K562 (cell line): ENCODE measurements around the gene SCGB3A2. TPM values are rescaled to one million over a fixed set of nuclear protein-coding genes. Genes with fewer than 3 reads are reported as not detected.

Experiments
- ATAC-seq: fragments of 200-7000 bp; cut with Tn5 transposase; 3 replicates; pipeline ENCODE4 v1.9.1; 2020; ENCODE audit warnings: moderate library complexity
- BruUV-seq: library from RNA; stranded (reverse); fragments of 400-500 nt; replicated peaks from 2 replicates; lab custom pipeline; 2021; lab: Mats Ljungman, UMichigan
- CTCF ChIA-PET: fragments of 300-600 bp; formaldehyde crosslinking; extraction: SDS; loops from one replicate; lab custom pipeline; 2021; ENCODE audit warnings: low intra/inter-chr PET ratio; lab: Yijun Ruan, JAX
- POLR2A ChIA-PET: fragments of 300-600, 350-650 bp; sonication (Branson Sonifier 250); formaldehyde crosslinking; extraction: SDS; loops from one replicate; lab custom pipeline; 2021; ENCODE audit warnings: antibody characterized with exemption, inconsistent platforms; lab: Yijun Ruan, JAX
- DNase-seq, 4 experiments: peaks; one replicate each; pipeline versions ENCODE4 v3.0.0 to v3.0.0-alpha.2; 2011 to 2018; ENCODE audit warnings: low spot score in 3 of 4, mixed read lengths in 3 of 4; ENCODE audit errors: extremely low read depth in 1 of 4
- FAIRE-seq: peaks from 2 replicates; lab custom pipeline; 2011; peaks lifted over from hg19 to GRCh38; lab: Jason Lieb, UNC
- H2AFZ ChIP-seq: 2 replicates; pipeline ENCODE4 v1.6.0; 2011; ENCODE audit warnings: low read depth, low read length, control low read depth, inconsistent platforms
- H3K27ac ChIP-seq: fragments of 200-600 bp; 3 replicates; pipeline ENCODE4 v1.8.0; 2011; ENCODE audit warnings: low read depth, mild to moderate bottlenecking, control low read depth, inconsistent platforms, low read length, moderate library complexity, mixed read lengths; ENCODE audit errors: extremely low read depth
- H3K27me3 ChIP-seq, 2 experiments: fragments of 300-600 bp in 1 of 2; 2 replicates in 1 of 2; 3 replicates in 1 of 2; pipeline versions ENCODE4 v1.6.0 to v1.8.0; 2011; ENCODE audit warnings: inconsistent platforms in 2 of 2, low read length in 2 of 2, mild to moderate bottlenecking in 1 of 2, mixed read lengths in 1 of 2, moderate library complexity in 1 of 2; ENCODE audit not compliant: control insufficient read depth in 2 of 2, insufficient read depth in 2 of 2
- H3K36me3 ChIP-seq: fragments of 300-600 bp; 3 replicates; pipeline ENCODE4 v1.8.0; 2011; ENCODE audit warnings: mild to moderate bottlenecking, low read length, inconsistent platforms; ENCODE audit not compliant: control insufficient read depth, insufficient read depth
- H3K4me1 ChIP-seq, 2 experiments: fragments of 200-600 bp in 1 of 2; replicated peaks in 1 of 2; 2 replicates in 1 of 2; 3 replicates in 1 of 2; pipeline versions ENCODE4 v1.5.1 to v1.8.0; 2011; ENCODE audit warnings: inconsistent platforms in 2 of 2, low read length in 2 of 2, mild to moderate bottlenecking in 1 of 2, mixed read lengths in 1 of 2, moderate library complexity in 1 of 2; ENCODE audit not compliant: control insufficient read depth in 2 of 2, insufficient read depth in 2 of 2
- H3K4me2 ChIP-seq: 2 replicates; pipeline ENCODE4 v1.6.1; 2011; ENCODE audit warnings: low read length, control low read depth, inconsistent platforms, mixed read lengths; ENCODE audit not compliant: insufficient read depth
- H3K4me3 ChIP-seq: fragments of 200-600 bp; sonication (generic), shearing (Covaris generic); 2 replicates; pipeline ENCODE4 v1.5.1; 2016; ENCODE audit warnings: control low read depth, inconsistent platforms
- H3K79me2 ChIP-seq: fragments of 200-600 bp; 3 replicates; pipeline ENCODE4 v1.8.0; 2011; ENCODE audit warnings: low read length, inconsistent platforms; ENCODE audit not compliant: control insufficient read depth, insufficient read depth
- H3K9ac ChIP-seq, 2 experiments: 2 replicates each; pipeline versions ENCODE4 v1.6.0 to v1.6.1; 2011; ENCODE audit warnings: low read depth in 2 of 2, low read length in 2 of 2, control low read depth in 1 of 2, inconsistent platforms in 1 of 2, mild to moderate bottlenecking in 1 of 2, mixed read lengths in 1 of 2; ENCODE audit not compliant: insufficient read depth in 1 of 2
- H3K9me1 ChIP-seq: one replicate; pipeline ENCODE4 v1.6.0; 2011; ENCODE audit warnings: inconsistent platforms, mild to moderate bottlenecking, low read length, moderate library complexity; ENCODE audit not compliant: control insufficient read depth, insufficient read depth
- H3K9me3 ChIP-seq: replicated peaks from 2 replicates; pipeline ENCODE4 v1.5.1; 2011; ENCODE audit warnings: low read depth, low read length, inconsistent platforms; ENCODE audit not compliant: control insufficient read depth, insufficient read depth
- H4K20me1 ChIP-seq: replicated peaks from 2 replicates; pipeline ENCODE4 v1.6.1; 2011; ENCODE audit warnings: low read length, inconsistent platforms, mixed read lengths; ENCODE audit not compliant: control insufficient read depth, insufficient read depth
- BRD4 ChIP-seq: fragments of 200-600 bp; sonication (generic); IDR thresholded peaks from 2 replicates; pipeline ENCODE4 v1.6.1; 2017; ENCODE audit warnings: inconsistent platforms
- C11orf30 ChIP-seq: fragments of 450-650 bp; IDR thresholded peaks from 2 replicates; pipeline ENCODE4 v1.6.1; 2016; ENCODE audit warnings: low read depth, mild to moderate bottlenecking
- CTBP1 ChIP-seq: fragments of 450-650 bp; IDR thresholded peaks from 2 replicates; pipeline ENCODE4 v1.6.1; 2016; ENCODE audit warnings: borderline replicate concordance
- ERF ChIP-seq: fragments of 450-650 bp; formaldehyde crosslinking; IDR thresholded peaks from 2 replicates; pipeline ENCODE4 v1.4.0; 2020; ENCODE audit warnings: mild to moderate bottlenecking, mixed read lengths
- HDGF ChIP-seq: fragments of 450-650 bp; IDR thresholded peaks from 2 replicates; pipeline ENCODE4 v1.6.1; 2016
- POLR3G ChIP-seq: IDR thresholded peaks from 2 replicates; pipeline ENCODE4 v1.6.1; 2011; ENCODE audit not compliant: insufficient read length, insufficient replicate concordance; ENCODE audit errors: extremely low read depth
- SOX6 ChIP-seq: fragments of 450-650 bp; IDR thresholded peaks from 2 replicates; pipeline ENCODE4 v1.6.1; 2014; ENCODE audit warnings: mild to moderate bottlenecking
- ZNF551 ChIP-seq: fragments of 250-450 bp; sonication (Bioruptor Pico); IDR thresholded peaks from 2 replicates; pipeline ENCODE4 v1.5.0; 2021; ENCODE audit warnings: mild to moderate bottlenecking, moderate library complexity
- ZNF589 ChIP-seq: fragments of 200-800 bp; sonication (Bioruptor generic); IDR thresholded peaks from 2 replicates; pipeline ENCODE4 v1.6.1; 2016; ENCODE audit warnings: low read depth, missing genetic modification characterization, missing compliant biosample characterization
- ZNF699 ChIP-seq: fragments of 250-450 bp; sonication (Bioruptor Pico); IDR thresholded peaks from 2 replicates; pipeline ENCODE4 v1.8.0; 2021; ENCODE audit warnings: mild to moderate bottlenecking, moderate library complexity; ENCODE audit not compliant: insufficient replicate concordance
- ZNF75A ChIP-seq: fragments of 450-650 bp; formaldehyde crosslinking; IDR thresholded peaks from 2 replicates; pipeline ENCODE4 v1.4.0; 2020; ENCODE audit warnings: mild to moderate bottlenecking
- ZNF79 ChIP-seq: fragments of 250-450 bp; sonication (Bioruptor Pico); IDR thresholded peaks from 2 replicates; pipeline ENCODE4 v1.4.0; 2020; ENCODE audit warnings: low read depth, mild to moderate bottlenecking, moderate library complexity
- WGBS: fragments of 100-300 bp; shearing (Covaris generic); methylation state at CpG from one replicate; pipeline ENCODE4 v1.1.6; 2016; ENCODE audit warnings: low coverage, mixed read lengths; ENCODE audit not compliant: insufficient coverage; ENCODE audit errors: missing lambda C conversion rate; 5-methylcytosine and 5-hydroxymethylcytosine counted together
- in situ Hi-C: fragments of 300-500 bp; cut with MboI; formaldehyde crosslinking; loops from 4 replicates; pipeline ENCODE4 v1.15.0; 2018; ENCODE audit warnings: inconsistent platforms, mixed read lengths
- intact Hi-C: fragments of 100-400 bp; cut with micrococcal nuclease; formaldehyde crosslinking; loops from 2 replicates; pipeline ENCODE4 v1.14.2; 2022
- polyA plus RNA-seq, 8 experiments: library from polyadenylated mRNA; depleted of rRNA in 4 of 8; stranded (reverse) in 5 of 8; unstranded in 3 of 8; fragments of >200 nt; fragmentation: Nextera tagmentation in 2 of 8; fragmentation: Illumina TruSeq in 1 of 8; extraction: Ambion mirVana in 2 of 8; extraction: Trizol in 1 of 8; gene quantifications; 2 replicates each; pipeline versions ENCODE4 v1.2.1 to v1.2.3, GENCODE V29; 2011 to 2014; ENCODE audit warnings: inconsistent platforms in 1 of 8, missing spikeins in 1 of 8
- total RNA-seq, 7 experiments: library from RNA; depleted of rRNA in 6 of 7; stranded (reverse); fragments of >200 nt in 6 of 7; fragmentation: Illumina TruSeq in 2 of 7; extraction: Trizol in 2 of 7; gene quantifications; 2 replicates each; pipeline versions ENCODE4 v1.2.1 to v1.2.3, GENCODE V29; 2011 to 2021; ENCODE audit warnings: low replicate concordance in 1 of 7
- TF ChIP-seq, protein P1 (sequence below): fragments of 450-650 bp; IDR thresholded peaks from 2 replicates; pipeline ENCODE4 v1.6.1; 2017; ENCODE audit warnings: mild to moderate bottlenecking, moderate library complexity
- TF ChIP-seq, protein P2 (sequence below): IDR thresholded peaks from 2 replicates; pipeline ENCODE4 v1.6.1; 2012; ENCODE audit warnings: low read depth, low read length, improper control_type of control experiment, borderline replicate concordance
- TF ChIP-seq, protein P3 (sequence below): IDR thresholded peaks from 2 replicates; pipeline ENCODE4 v1.6.1; 2016; ENCODE audit warnings: missing genetic modification characterization, missing compliant biosample characterization
- TF ChIP-seq, protein P4 (sequence below): fragments of 450-650 bp; formaldehyde crosslinking; IDR thresholded peaks from 2 replicates; pipeline ENCODE4 v1.4.0; 2022; ENCODE audit warnings: missing genetic modification characterization

The SCGB3A2 gene
- total and polyA plus RNA-seq, 9 of the 15 experiments (the other 6 are each of a cell fraction or from before 2014, with no cell fraction given): 0.35 TPM; not detected in 8

DNA sequence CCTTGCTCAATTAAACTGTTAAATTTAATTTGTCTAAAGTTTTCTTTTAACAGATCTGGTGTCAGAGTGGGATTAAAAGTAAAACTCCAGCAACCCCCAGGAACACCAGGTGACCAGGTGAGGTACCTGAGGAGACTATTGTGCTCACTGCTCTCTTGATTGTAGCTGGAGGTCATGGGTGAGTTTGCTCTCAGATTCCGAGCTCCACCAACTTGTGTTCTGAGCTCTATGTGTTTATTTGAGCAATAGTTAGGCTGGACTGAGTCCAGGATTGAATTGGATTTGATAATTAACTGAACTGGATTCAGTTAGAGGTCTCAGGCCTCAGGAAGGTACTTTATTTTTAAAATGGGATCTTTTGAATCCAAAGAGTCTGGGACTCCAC, 17.9 kb upstream of the SCGB3A2 start:
- in situ Hi-C loops (no loop called here), intact Hi-C loops (no loop called here)
- no peaks in the 10 kb centered on the region for H3K9me3 ChIP-seq
- H4K20me1 ChIP-seq: no peaks in the 10 kb centered on the region
- BruUV-seq: no TSS peak
- H3K9ac ChIP-seq: no peak overlapping the region
- H3K4me3 ChIP-seq: no peak overlapping the region
- H3K79me2 ChIP-seq: no peaks in the 10 kb centered on the region
- no peaks in the 10 kb centered on the region for H3K36me3 ChIP-seq
- no peak overlapping the region for H3K27ac ChIP-seq
- no peak overlapping the region for H3K4me2 ChIP-seq
- 0% methylated on average over 1 of the region's 1 CpG for WGBS
- no peak for DNase-seq
- ChIA-PET CTCF (no interaction called here), POLR2A (no interaction called here)
- no peaks in the 10 kb centered on the region for H3K27me3 ChIP-seq
- ATAC-seq: no peak
- H2AFZ ChIP-seq: no peak overlapping the region
- TF ChIP-seq BRD4 (no peak), ZNF551 (CRISPR knock-in tag) (no peak), ZNF75A (no peak), C11orf30 (no peak), CTBP1 (no peak), ERF (no peak), SOX6 (no peak), ZNF589 (CRISPR knock-in tag) (no peak), HDGF (no peak), POLR3G (no peak), ZNF79 (no peak), ZNF699 (CRISPR knock-in tag) (no peak)
- TF ChIP-seq, protein P1, sequence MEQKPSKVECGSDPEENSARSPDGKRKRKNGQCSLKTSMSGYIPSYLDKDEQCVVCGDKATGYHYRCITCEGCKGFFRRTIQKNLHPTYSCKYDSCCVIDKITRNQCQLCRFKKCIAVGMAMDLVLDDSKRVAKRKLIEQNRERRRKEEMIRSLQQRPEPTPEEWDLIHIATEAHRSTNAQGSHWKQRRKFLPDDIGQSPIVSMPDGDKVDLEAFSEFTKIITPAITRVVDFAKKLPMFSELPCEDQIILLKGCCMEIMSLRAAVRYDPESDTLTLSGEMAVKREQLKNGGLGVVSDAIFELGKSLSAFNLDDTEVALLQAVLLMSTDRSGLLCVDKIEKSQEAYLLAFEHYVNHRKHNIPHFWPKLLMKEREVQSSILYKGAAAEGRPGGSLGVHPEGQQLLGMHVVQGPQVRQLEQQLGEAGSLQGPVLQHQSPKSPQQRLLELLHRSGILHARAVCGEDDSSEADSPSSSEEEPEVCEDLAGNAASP: no peak
- TF ChIP-seq, protein P2, sequence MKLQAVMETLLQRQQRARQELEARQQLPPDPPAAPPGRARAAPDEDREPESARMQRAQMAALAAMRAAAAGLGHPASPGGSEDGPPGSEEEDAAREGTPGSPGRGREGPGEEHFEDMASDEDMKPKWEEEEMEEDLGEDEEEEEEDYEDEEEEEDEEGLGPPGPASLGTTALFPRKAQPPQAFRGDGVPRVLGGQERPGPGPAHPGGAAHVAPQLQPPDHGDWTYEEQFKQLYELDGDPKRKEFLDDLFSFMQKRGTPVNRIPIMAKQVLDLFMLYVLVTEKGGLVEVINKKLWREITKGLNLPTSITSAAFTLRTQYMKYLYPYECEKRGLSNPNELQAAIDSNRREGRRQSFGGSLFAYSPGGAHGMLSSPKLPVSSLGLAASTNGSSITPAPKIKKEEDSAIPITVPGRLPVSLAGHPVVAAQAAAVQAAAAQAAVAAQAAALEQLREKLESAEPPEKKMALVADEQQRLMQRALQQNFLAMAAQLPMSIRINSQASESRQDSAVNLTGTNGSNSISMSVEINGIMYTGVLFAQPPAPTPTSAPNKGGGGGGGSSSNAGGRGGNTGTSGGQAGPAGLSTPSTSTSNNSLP: no peak
- TF ChIP-seq, protein P3, sequence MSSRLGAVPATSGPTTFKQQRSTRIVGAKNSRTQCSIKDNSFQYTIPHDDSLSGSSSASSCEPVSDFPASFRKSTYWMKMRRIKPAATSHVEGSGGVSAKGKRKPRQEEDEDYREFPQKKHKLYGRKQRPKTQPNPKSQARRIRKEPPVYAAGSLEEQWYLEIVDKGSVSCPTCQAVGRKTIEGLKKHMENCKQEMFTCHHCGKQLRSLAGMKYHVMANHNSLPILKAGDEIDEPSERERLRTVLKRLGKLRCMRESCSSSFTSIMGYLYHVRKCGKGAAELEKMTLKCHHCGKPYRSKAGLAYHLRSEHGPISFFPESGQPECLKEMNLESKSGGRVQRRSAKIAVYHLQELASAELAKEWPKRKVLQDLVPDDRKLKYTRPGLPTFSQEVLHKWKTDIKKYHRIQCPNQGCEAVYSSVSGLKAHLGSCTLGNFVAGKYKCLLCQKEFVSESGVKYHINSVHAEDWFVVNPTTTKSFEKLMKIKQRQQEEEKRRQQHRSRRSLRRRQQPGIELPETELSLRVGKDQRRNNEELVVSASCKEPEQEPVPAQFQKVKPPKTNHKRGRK (tag): no peak
- TF ChIP-seq, protein P4, sequence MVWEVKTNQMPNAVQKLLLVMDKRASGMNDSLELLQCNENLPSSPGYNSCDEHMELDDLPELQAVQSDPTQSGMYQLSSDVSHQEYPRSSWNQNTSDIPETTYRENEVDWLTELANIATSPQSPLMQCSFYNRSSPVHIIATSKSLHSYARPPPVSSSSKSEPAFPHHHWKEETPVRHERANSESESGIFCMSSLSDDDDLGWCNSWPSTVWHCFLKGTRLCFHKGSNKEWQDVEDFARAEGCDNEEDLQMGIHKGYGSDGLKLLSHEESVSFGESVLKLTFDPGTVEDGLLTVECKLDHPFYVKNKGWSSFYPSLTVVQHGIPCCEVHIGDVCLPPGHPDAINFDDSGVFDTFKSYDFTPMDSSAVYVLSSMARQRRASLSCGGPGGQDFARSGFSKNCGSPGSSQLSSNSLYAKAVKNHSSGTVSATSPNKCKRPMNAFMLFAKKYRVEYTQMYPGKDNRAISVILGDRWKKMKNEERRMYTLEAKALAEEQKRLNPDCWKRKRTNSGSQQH: no peak
- FAIRE-seq: no peak
- H3K4me1 ChIP-seq: no peaks in the 10 kb centered on the region
- no peaks in the 10 kb centered on the region for H3K9me1 ChIP-seq
